HG02763 (cell line): ENCODE data around the gene AGMO.
"Not testable (repeated sequence)": the region's sequence is repeated elsewhere in the genome, so short reads cannot be mapped to it uniquely, and the experiment has no call there.

Source experiments
- ATAC-seq: cut with Tn5 transposase; IDR thresholded peaks from one replicate; pipeline ENCODE4 v1.9.1; 2021; ENCODE audit warnings: mild to moderate bottlenecking, moderate library complexity; ENCODE audit not compliant: unreplicated experiment

Gene AGMO

DNA sequence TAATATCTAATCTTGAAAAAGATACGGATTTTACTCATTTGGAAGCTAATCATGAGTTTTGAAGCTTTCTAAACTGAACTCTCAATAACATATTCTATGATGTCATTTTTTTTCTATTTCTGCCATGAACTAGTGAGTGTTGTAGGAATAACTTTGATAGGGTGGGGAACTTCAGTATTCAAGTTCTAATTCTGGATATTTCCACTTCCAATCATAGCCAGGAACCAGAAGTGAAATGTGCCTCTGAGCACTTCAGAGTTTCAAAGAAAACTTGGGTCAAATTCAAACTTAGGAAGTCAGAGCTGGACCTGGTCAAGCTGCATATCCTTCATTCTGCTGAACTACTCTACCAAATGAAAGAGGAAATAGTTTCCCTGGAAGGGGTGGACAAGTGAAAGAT, 847 bp downstream of the AGMO start:
- no peak for ATAC-seq

DNA sequence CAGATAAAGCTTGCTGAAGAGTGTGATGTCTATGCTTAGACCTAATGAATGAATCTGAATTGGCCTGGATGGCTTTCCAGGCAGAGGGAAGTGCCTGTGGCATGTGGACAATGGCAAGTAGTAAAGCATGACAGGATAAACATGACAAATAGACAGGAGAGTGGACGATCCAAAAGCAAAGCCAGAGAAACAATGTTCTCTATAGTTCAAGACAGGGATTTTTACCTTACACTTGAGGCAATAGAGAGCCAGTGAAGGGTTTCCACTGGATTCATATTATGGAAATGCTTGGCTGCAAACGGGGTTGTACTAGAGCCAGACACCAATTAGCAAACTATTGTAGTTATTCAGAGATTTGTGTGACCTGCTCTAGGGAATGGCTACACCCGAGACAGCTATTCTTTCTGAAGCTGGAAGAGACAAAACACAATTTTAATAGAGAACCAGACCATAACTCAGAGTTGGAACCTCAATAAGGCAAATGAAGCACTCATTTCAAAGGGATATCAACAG, 2.3 kb downstream of the AGMO start:
- ATAC-seq, result no peak

GRCh38 chr7:15558756-15559155, 3.1 kb downstream of the AGMO start:
- no peak for ATAC-seq

DNA sequence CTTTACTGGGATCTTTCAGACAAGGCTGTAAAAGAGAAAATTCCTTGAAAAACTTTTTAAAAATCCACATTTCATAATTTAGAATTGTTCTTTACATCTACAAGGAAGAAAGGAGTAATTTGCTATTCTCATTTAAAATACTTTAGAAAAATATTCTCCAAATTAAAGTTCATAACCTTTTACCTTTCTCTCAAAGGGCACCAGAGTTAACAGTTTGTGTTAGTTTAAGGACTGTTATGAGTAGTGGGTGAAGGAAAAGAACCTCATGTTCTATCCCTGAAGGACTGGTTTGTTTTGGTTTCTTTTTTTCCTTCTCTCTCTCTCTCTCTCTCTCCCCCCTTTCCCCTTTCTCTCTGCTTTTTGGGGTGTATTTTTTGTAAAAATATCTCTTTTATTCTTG, 4.1 kb downstream of the AGMO start:
- no peak for ATAC-seq

- no peak for ATAC-seq
These were observed 4.6 kb downstream of the AGMO start for GRCh38 chr7:15557186-15557585.

- no peak for ATAC-seq
These were observed 5.3 kb downstream of the AGMO start for GRCh38 chr7:15556339-15557105.

DNA sequence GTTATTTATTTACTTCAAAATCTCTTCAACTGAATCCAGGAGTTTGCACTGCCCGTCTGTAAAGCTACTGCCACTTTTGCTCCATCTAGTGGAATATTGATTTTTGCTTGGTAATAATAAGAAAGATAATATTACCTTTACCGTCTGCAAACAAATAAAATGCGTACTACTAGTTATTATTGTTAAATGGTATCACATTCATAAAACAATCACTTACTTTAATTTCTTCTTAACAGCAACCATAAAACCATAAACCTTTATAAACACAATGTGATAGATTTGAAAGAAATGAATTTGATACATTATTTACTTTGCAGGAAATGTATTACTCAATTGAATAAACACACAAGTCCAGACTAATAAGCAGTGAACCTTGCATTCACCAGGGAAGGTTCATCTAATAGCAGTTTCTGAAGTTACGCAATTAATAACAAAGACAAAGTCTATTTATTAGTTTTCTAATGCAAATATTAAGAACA, 6.4 kb downstream of the AGMO start:
- no peak for ATAC-seq

DNA sequence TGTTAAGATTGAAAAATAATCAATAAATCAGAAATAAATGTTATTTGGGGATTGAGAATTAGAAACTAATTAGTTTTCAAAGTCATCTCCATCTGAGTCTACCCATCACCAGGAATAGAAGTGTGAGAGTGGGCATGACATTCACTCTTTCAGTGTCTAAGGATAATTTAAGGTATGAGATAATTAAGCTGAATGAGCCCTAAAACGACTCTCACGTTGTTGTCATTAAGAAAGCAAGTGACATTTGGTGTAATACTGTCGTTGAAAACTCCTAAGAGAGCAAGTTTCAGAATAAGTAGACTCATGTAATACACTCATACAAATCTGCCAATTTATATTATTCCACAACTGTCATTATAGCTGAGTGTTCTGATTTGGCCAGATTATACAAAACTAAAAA, 7.1 kb downstream of the AGMO start:
- no peak for ATAC-seq

- ATAC-seq, result no peak
These were observed 7.7 kb downstream of the AGMO start for GRCh38 chr7:15554081-15554480.

- ATAC-seq, result not testable (repeated sequence)
These were observed 14.5 kb downstream of the AGMO start for GRCh38 chr7:15547320-15547719.

DNA sequence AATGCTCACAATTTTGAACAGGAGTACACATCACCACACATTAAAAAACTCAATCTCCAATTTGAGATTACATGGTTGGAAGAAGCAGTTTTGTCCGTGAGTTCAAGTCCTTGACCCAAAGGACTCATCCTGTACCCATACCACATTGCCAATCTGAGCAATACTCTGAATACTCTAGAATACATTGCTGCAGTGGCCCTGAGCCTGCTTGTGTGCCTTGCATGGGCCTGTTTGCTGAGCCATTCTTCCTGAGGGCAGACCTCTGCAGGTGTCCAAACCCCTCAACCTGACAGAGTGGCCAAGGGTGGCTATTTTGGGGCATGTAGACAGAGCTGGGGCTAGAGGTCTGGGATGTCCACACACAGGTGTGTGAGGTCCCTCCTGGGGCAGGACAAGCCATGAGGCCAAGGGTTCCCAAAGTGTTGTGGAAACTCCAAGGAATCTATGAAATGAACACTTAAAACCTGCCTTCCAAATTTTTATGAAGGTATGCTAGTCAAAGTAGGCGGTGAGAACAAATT, 15.5 kb downstream of the AGMO start:
- no peak for ATAC-seq

GRCh38 chr7:15544050-15544449, 17.8 kb downstream of the AGMO start:
- ATAC-seq, result no peak

GRCh38 chr7:15543256-15543655, 18.6 kb downstream of the AGMO start:
- ATAC-seq, result no peak

- no peak for ATAC-seq
These were observed 34.2 kb downstream of the AGMO start for GRCh38 chr7:15527648-15528047.

- no peak for ATAC-seq
These were observed 36.1 kb downstream of the AGMO start for GRCh38 chr7:15525652-15526263.

DNA sequence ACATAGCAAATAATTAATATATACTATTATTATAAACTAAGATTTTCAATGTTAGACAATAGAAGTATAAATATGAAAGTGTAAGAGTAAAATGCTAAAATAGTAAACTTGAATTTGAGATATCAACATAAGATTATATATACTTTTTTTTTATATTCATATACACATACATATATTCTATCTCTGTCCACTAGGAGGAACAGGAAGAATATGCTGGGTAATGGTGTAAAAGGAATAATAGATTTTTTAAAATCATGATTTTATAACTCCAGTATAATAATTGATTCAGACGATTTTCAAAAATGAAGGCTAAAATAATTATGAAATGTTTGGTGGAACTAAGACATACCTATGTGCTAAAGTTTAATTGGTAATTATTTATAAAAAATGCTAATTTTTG, 37.7 kb downstream of the AGMO start:
- ATAC-seq, result no peak

GRCh38 chr7:15517865-15518264, 44.0 kb downstream of the AGMO start:
- not testable (repeated sequence) for ATAC-seq

- ATAC-seq, result no peak
These were observed 46.6 kb downstream of the AGMO start for GRCh38 chr7:15515252-15515651.

- ATAC-seq, result no peak
These were observed 53.6 kb downstream of the AGMO start for GRCh38 chr7:15508258-15508657.

- no peak for ATAC-seq
These were observed 54.1 kb downstream of the AGMO start for GRCh38 chr7:15507708-15508107.

GRCh38 chr7:15507171-15507570, 54.6 kb downstream of the AGMO start:
- no peak for ATAC-seq

DNA sequence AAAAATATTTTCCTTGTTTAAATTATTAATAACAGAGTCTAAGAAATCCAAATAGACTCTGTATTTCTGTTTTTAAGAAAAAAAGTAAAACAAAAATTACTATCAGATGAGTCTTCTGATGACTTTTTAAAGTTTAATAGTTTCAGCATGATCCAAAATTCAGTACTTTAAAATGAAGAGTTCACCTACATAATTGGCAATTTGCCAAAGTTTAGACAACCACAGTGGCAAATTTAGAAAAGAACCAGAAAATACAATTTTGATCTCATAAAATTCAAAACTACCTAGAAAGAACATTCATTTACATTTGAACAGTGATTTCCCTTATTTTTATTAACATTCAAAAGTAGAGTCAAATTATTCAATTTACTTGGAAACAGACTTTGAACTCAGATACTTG, 56.1 kb downstream of the AGMO start:
- no peak for ATAC-seq
